ENCODE data around the gene PLPP7.

- TF ChIP-seq CTCF (IDR thresholded peaks at IDR 0.05) (no peak), POLR2A (IDR thresholded peaks at IDR 0.05) (no peak)
Observed at GRCh38 chr9:131270171-131271015, 19.1 kb upstream of the PLPP7 start.
